ENCODE results near the gene PTH2R.
"Not testable (repeated sequence)": the region's sequence is repeated elsewhere in the genome, so short reads cannot be mapped to it uniquely, and the experiment has no call there.

- TF ChIP-seq CTCF (conservative IDR thresholded peaks at IDR 0.05); ZFX (IDR thresholded peaks at IDR 0.05): not testable (repeated sequence)
These were observed 9.8 kb upstream of the PTH2R start for GRCh38 chr2:208396796-208397195.

All from C4-2B (cell line).